Heart left ventricle (tissue), 16 donors: ENCODE measurements around the gene SLC44A5. TPM values are rescaled to one million over a fixed set of nuclear protein-coding genes. Genes with fewer than 3 reads are reported as not detected.
"Not testable (repeated sequence)": the region's sequence is repeated elsewhere in the genome, so short reads cannot be mapped to it uniquely, and the experiment has no call there.

Source experiments
- ATAC-seq, 4 donors: fragments of 200-7000 bp; cut with Tn5 transposase; one replicate each; pipeline ENCODE4 v1.9.1; 2020 to 2022; ENCODE audit warnings: moderate library complexity in 4 of 4, mild to moderate bottlenecking in 3 of 4, moderate number of reproducible peaks in 1 of 4
- DNase-seq, 5 donors: peaks; one replicate each; pipeline ENCODE4 v3.0.0-alpha.2; 2020
- H3K27ac ChIP-seq, 12 donors: fragments of 200-600 bp; sonication (generic) in 4 of 12; one replicate each; pipeline versions ENCODE4 v1.5.0 to v1.8.0; 2016 to 2022; ENCODE audit warnings: mild to moderate bottlenecking in 2 of 12
- H3K27me3 ChIP-seq, 9 donors: fragments of 200-600 bp; sonication (generic) in 2 of 9; one replicate each; pipeline versions ENCODE4 v1.5.1 to v1.8.0; 2016 to 2022; ENCODE audit warnings: mild to moderate bottlenecking in 3 of 9
- H3K36me3 ChIP-seq, 9 donors: fragments of 200-600 bp; sonication (generic) in 2 of 9; one replicate each; pipeline versions ENCODE4 v1.5.0 to v1.8.0; 2018 to 2022; ENCODE audit warnings: mild to moderate bottlenecking in 2 of 9
- H3K4me1 ChIP-seq, 12 donors: fragments of 200-600 bp; sonication (generic) in 4 of 12; one replicate each; pipeline versions ENCODE4 v1.5.0 to v1.8.0; 2016 to 2022; ENCODE audit warnings: mild to moderate bottlenecking in 3 of 12
- H3K4me3 ChIP-seq, 12 donors: fragments of 200-600 bp; sonication (generic) in 4 of 12; one replicate each; pipeline versions ENCODE4 v1.5.0 to v1.8.0; 2017 to 2022; ENCODE audit warnings: mild to moderate bottlenecking in 9 of 12, moderate library complexity in 4 of 12
- H3K9me3 ChIP-seq, 12 donors: fragments of 200-600 bp; sonication (generic) in 4 of 12; one replicate each; pipeline versions ENCODE4 v1.5.0 to v1.8.0; 2016 to 2022; ENCODE audit warnings: mild to moderate bottlenecking in 1 of 12
- CTCF ChIP-seq, 12 donors: fragments of 200-600 bp; sonication (generic) in 4 of 12; IDR thresholded peaks; one replicate each; pipeline versions ENCODE4 v1.5.0 to v1.8.0; 2018 to 2022; ENCODE audit warnings: antibody characterized with exemption in 12 of 12, mild to moderate bottlenecking in 5 of 12
- POLR2A ChIP-seq, 2 donors: fragments of 450-650 bp; IDR thresholded peaks; one replicate each; pipeline ENCODE4 v1.6.1; 2017; ENCODE audit warnings: antibody characterized with exemption in 2 of 2, mild to moderate bottlenecking in 2 of 2, moderate library complexity in 2 of 2
- WGBS, 4 donors: extraction: QIAGEN DNeasy Blood & Tissue Kit in 2 of 4; methylation state at CpG; one replicate each; pipeline versions ENCODE4 v1.1.5 to v1.1.7; 2013 to 2018; 5-methylcytosine and 5-hydroxymethylcytosine counted together
- intact Hi-C, 10 donors: fragments of 100-400 bp; cut with DNase I; formaldehyde crosslinking; loops; one replicate each; pipeline versions ENCODE4 v1.11.1 to v1.14.2; 2022
- polyA plus RNA-seq, 2 donors: library from polyadenylated mRNA; stranded (reverse); fragments of 200-250 nt; gene quantifications; one replicate each; pipeline ENCODE4 v1.2.3, GENCODE V29; 2013
- total RNA-seq, 9 donors: library from RNA; depleted of rRNA in 2 of 9; stranded (reverse); fragments of >200 nt in 2 of 9; fragmentation: NEBNext Ultra II Directional in 3 of 9; extraction: Animal tissue kit (Norgen Biotek cat#: 25700) in 3 of 9; gene quantifications; one replicate each; pipeline versions ENCODE4 v1.1.0 to v1.2.4, GENCODE V29; 2016 to 2023
- donor health status: ischemic (EF 13 %, LVEDD 7.1; RV severe dilation, severe dysfunction).
- donor health status: healthy with polysubstance abuse.
- donor health status: DM: no; HTN: yes; CAD: no.
- donor health status: DM: no; HTN: no; CAD: no.
- donor health status: ischemic (EF 25% LVEDD 6.9; RV normal size, moderate dysfunction).
- donor health status: ischemic (EF 25% LVEDD 5.7; RV mildly dilated, moderate dysfunction).
- donor health status: healthy.
- donor health status: DM: yes; HTN: yes; CAD: no.
- donor health status: ischemic (EF 35%, LVEDD 5.7; RV mildly dilated, moderate dysfunction).
- donor health status: nonischemic (EF 11% LVEDD 7.7; RV severe dilation, severe dysfunction).
- donor health status: DM: yes; HTN: yes; CAD: no.
- donor health status: PGD.
- donor health status: ischemic (EF 29% LVEDD 5.4; RV normal size, mild dysfunction).
- donor health status: nonischemic (EF 23%, LVEDD 6.1; RV moderate dilation, normal function).

SLC44A5 gene
- total and polyA plus RNA-seq, 11 donors, result 0.07 to 7.5 (median 1.8) TPM; not detected in 1

- DNase-seq (no peak), ATAC-seq (peak in 1 of 4 donors; percentile 24)
- Histone ChIP-seq H3K36me3 (no peaks in the 10 kb centered on the region), H3K27me3 (no peaks in the 10 kb centered on the region), H3K9me3 (peaks cover 0 to 3% (median 0%) of the 10 kb centered on the region in 12 donors), H3K4me3 (no peak overlapping the region), H3K4me1 (no peaks in the 10 kb centered on the region), H3K27ac (no peak overlapping the region)
- WGBS, 4 donors, result 48 to 77% (median 71%) methylated on average over 3 to 5 of the region's 5 CpGs
- TF ChIP-seq POLR2A (IDR thresholded peaks at IDR 0.05) (no peak), CTCF (IDR thresholded peaks at IDR 0.05) (no peak)
- intact Hi-C loops, result loop anchor here in 1 of 10 donors (10.0 kb wide), 1 partner anchor 109 kb away; no protein-coding TSS in a partner anchor
Observed at GRCh38 chr1:75373542-75374159, 237.3 kb downstream of the SLC44A5 start.

DNA sequence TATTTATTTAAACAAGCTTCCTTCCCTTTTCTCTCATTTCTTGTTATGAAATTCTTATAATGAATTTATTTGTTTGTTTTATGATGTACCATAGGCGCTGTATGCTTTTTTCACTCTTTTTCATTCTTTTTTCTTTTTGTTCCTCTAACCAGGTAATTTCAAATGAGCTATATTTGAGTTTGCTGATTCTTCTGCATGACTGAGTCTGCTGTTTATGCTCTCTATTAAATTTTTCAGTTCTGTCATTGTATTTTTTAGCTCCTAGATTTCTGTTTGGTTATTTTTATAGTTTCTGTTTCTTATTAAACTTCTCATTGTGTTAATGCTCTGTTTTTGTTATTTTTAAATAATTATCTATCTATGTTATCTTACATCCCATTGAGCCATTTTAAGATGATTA, 244.3 kb downstream of the SLC44A5 start:
- Histone ChIP-seq H3K27ac (no peak overlapping the region), H3K4me1 (no peaks in the 10 kb centered on the region), H3K4me3 (no peak overlapping the region), H3K27me3 (no peaks in the 10 kb centered on the region), H3K9me3 (peaks cover 0 to 37% (median 11%) of the 10 kb centered on the region in 12 donors), H3K36me3 (no peaks in the 10 kb centered on the region)
- ATAC-seq, result no peak
- intact Hi-C loops, result no loop called here
- no peak for DNase-seq
- no peak for TF ChIP-seq CTCF (IDR thresholded peaks at IDR 0.05)
- no peak for TF ChIP-seq POLR2A (IDR thresholded peaks at IDR 0.05)
- 74 to 94% (median 81%) methylated on average over 1 of the region's 1 CpG for WGBS, 4 donors

DNA sequence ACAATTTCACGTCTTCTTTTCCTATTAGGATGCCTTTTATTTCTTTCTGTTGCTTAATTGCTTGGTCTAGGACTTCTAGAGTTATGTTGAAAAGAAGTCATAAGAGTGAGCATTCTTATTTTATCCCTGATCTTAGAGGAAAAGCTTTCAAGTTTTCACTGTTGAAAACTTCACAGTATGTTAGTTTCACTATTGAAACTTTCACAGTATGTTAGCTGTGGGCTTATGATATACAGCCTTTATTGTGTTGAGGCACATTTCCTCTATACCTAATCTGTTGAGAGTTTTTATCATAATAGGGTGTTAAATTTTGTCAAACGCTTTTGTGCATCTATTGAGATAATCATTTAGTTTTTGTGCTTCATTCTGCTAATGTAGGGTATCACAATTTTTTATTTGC, 249.7 kb downstream of the SLC44A5 start:
- ATAC-seq, result no peak
- TF ChIP-seq POLR2A (IDR thresholded peaks at IDR 0.05) (no peak), CTCF (IDR thresholded peaks at IDR 0.05) (no peak)
- 65 to 73% (median 69%) methylated on average over 2 of the region's 2 CpGs for WGBS, 4 donors
- no peak overlapping the region for H3K27ac ChIP-seq
- H3K36me3 ChIP-seq, result no peaks in the 10 kb centered on the region
- DNase-seq, result no peak
- H3K4me3 ChIP-seq, result no peak overlapping the region
- H3K27me3 ChIP-seq, result no peaks in the 10 kb centered on the region
- intact Hi-C loops, result no loop called here
- H3K4me1 ChIP-seq, result no peaks in the 10 kb centered on the region
- peaks cover 0 to 20% (median 4%) of the 10 kb centered on the region in 12 donors for H3K9me3 ChIP-seq

- DNase-seq, H3K4me3 ChIP-seq, H3K27me3 ChIP-seq, H3K9me3 ChIP-seq, H3K4me1 ChIP-seq, H3K36me3 ChIP-seq, H3K27ac ChIP-seq, intact Hi-C loops, ATAC-seq: not testable (repeated sequence)
- WGBS, 4 donors, result 66 to 77% (median 72%) methylated on average over 6 of the region's 6 CpGs
Observed at GRCh38 chr1:75354267-75354666, 256.6 kb downstream of the SLC44A5 start.

GRCh38 chr1:75353051-75353450, 257.9 kb downstream of the SLC44A5 start:
- H3K27ac ChIP-seq, result no peak overlapping the region
- no peaks in the 10 kb centered on the region for H3K36me3 ChIP-seq
- H3K9me3 ChIP-seq, result peaks cover 0 to 14% (median 0%) of the 10 kb centered on the region in 12 donors
- intact Hi-C loops, result no loop called here
- no peaks in the 10 kb centered on the region for H3K27me3 ChIP-seq
- no peaks in the 10 kb centered on the region for H3K4me1 ChIP-seq
- no peak overlapping the region for H3K4me3 ChIP-seq
- WGBS, 4 donors, result 53 to 61% (median 55%) methylated on average over 2 of the region's 2 CpGs
- DNase-seq, result no peak
- no peak for TF ChIP-seq POLR2A (IDR thresholded peaks at IDR 0.05)
- TF ChIP-seq CTCF (IDR thresholded peaks at IDR 0.05), result no peak
- ATAC-seq, result no peak
